Dermis blood vessel endothelial cell (primary cell): ENCODE data around the gene ZNF83. TPM values are rescaled to one million over a fixed set of nuclear protein-coding genes. Genes with fewer than 3 reads are reported as not detected.

Experiments used
- DNase-seq: peaks from one replicate; pipeline ENCODE4 v3.0.0; 2010
- total RNA-seq: library from RNA; depleted of rRNA; stranded (reverse); fragments of >200 nt; gene quantifications from 2 replicates; pipeline ENCODE4 v1.2.3, GENCODE V29; 2014

The ZNF83 gene
- total RNA-seq, 1 donor from 2014 or later: 72.3 TPM

GRCh38 chr19:52566588-52566987 lies 71.6 kb downstream of the ZNF83 start:
- peak; percentile 11 for DNase-seq

GRCh38 chr19:52566121-52566520 lies 72.0 kb downstream of the ZNF83 start:
- DNase-seq: no peak

Other genes with a start within 250 kb of the ZNF83 start
- gene ZNF528, start 240.5 kb downstream of the ZNF83 start, total RNA-seq: 12.2 and 13.8 TPM in 2 replicates
- gene ZNF534, start 209.2 kb downstream of the ZNF83 start, total RNA-seq: not detected in 2 replicates
- gene ZNF578, start 184.8 kb downstream of the ZNF83 start, total RNA-seq: 2.9 and 3.2 TPM in 2 replicates
- 23.3 and 31.1 TPM in 2 replicates for gene ZNF808, start 110.7 kb downstream of the ZNF83 start, total RNA-seq
- 15.1 and 22.3 TPM in 2 replicates for gene ZNF701, start 68.1 kb downstream of the ZNF83 start, total RNA-seq
- 11.9 and 15.7 TPM in 2 replicates for gene ZNF611, start 96.7 kb upstream of the ZNF83 start, total RNA-seq
- gene ZNF600, start 148.4 kb upstream of the ZNF83 start, total RNA-seq: 4.1 and 5.4 TPM in 2 replicates
- gene ZNF28, start 183.3 kb upstream of the ZNF83 start, total RNA-seq: 29.6 and 30.5 TPM in 2 replicates
- 23.5 and 24.8 TPM in 2 replicates for gene ZNF468, start 219.3 kb upstream of the ZNF83 start, total RNA-seq